Osteocyte (in vitro differentiated cells): ENCODE measurements around the gene HOXB2. TPM values are rescaled to one million over a fixed set of nuclear protein-coding genes. Genes with fewer than 3 reads are reported as not detected.

Experiments
- DNase-seq: peaks from one replicate; pipeline ENCODE4 v3.0.0; 2021; ENCODE audit warnings: mixed read lengths; ENCODE audit not compliant: unreplicated experiment; ENCODE audit errors: extremely low spot score
- H3K27ac Mint-ChIP-seq: one replicate; pipeline ENCODE4 v1.8.0; 2021; ENCODE audit warnings: mild to moderate bottlenecking, mixed read lengths; ENCODE audit not compliant: unreplicated experiment
- H3K27me3 Mint-ChIP-seq: one replicate; pipeline ENCODE4 v1.8.0; 2021; ENCODE audit warnings: mixed read lengths; ENCODE audit not compliant: unreplicated experiment
- H3K36me3 Mint-ChIP-seq: one replicate; pipeline ENCODE4 v1.8.0; 2021; ENCODE audit warnings: mixed read lengths; ENCODE audit not compliant: unreplicated experiment
- H3K4me1 Mint-ChIP-seq: one replicate; pipeline ENCODE4 v1.8.0; 2021; ENCODE audit warnings: mixed read lengths; ENCODE audit not compliant: unreplicated experiment
- H3K4me3 Mint-ChIP-seq: one replicate; pipeline ENCODE4 v1.8.0; 2021; ENCODE audit warnings: mild to moderate bottlenecking, moderate library complexity, mixed read lengths; ENCODE audit not compliant: unreplicated experiment
- H3K9me3 Mint-ChIP-seq: one replicate; pipeline ENCODE4 v1.8.0; 2021; ENCODE audit warnings: mixed read lengths; ENCODE audit not compliant: unreplicated experiment
- CTCF ChIP-seq: fragments of 200-600 bp; sonication (generic); IDR thresholded peaks from 2 replicates; pipeline ENCODE4 v1.5.0; 2021; ENCODE audit warnings: antibody characterized with exemption, mild to moderate bottlenecking, moderate library complexity
- total RNA-seq: library from RNA; stranded (reverse); gene quantifications from 2 replicates; pipeline ENCODE4 v1.2.1, GENCODE V29; 2021

HOXB2 gene
- total RNA-seq, 1 donor from 2014 or later = not detected

GRCh38 chr17:48588528-48588927 is 43.6 kb upstream of the HOXB2 start:
- H3K36me3 Mint-ChIP-seq = no peaks in the 10 kb centered on the region
- peaks cover 97% of the 10 kb centered on the region for H3K27me3 Mint-ChIP-seq
- H3K9me3 Mint-ChIP-seq = no peaks in the 10 kb centered on the region
- no peak overlapping the region for H3K27ac Mint-ChIP-seq
- TF ChIP-seq CTCF = no peak
- H3K4me1 Mint-ChIP-seq = peaks cover 17% of the 10 kb centered on the region
- DNase-seq = no peak
- no peak overlapping the region for H3K4me3 Mint-ChIP-seq

GRCh38 chr17:48588074-48588415 is 43.1 kb upstream of the HOXB2 start:
- peaks cover 16% of the 10 kb centered on the region for H3K4me1 Mint-ChIP-seq
- peaks cover 97% of the 10 kb centered on the region for H3K27me3 Mint-ChIP-seq
- H3K4me3 Mint-ChIP-seq = no peak overlapping the region
- H3K27ac Mint-ChIP-seq = no peak overlapping the region
- TF ChIP-seq CTCF = no peak
- DNase-seq = no peak
- H3K36me3 Mint-ChIP-seq = peaks cover 1% of the 10 kb centered on the region
- no peaks in the 10 kb centered on the region for H3K9me3 Mint-ChIP-seq

- Mint-ChIP-seq H3K27me3 (peaks cover 97% of the 10 kb centered on the region), H3K4me1 (peaks cover 16% of the 10 kb centered on the region), H3K4me3 (no peak overlapping the region), H3K36me3 (peaks cover 1% of the 10 kb centered on the region), H3K27ac (no peak overlapping the region), H3K9me3 (no peaks in the 10 kb centered on the region)
- no peak for TF ChIP-seq CTCF
- DNase-seq = no peak
Measured at GRCh38 chr17:48587276-48588073, 42.6 kb upstream of the HOXB2 start.

GRCh38 chr17:48586355-48587258 is 41.7 kb upstream of the HOXB2 start:
- Mint-ChIP-seq H3K27me3 (peaks cover 97% of the 10 kb centered on the region), H3K9me3 (no peaks in the 10 kb centered on the region), H3K36me3 (peaks cover 1% of the 10 kb centered on the region), H3K4me3 (no peak overlapping the region), H3K4me1 (peaks cover 18% of the 10 kb centered on the region), H3K27ac (no peak overlapping the region)
- no peak for TF ChIP-seq CTCF
- no peak for DNase-seq

- Mint-ChIP-seq H3K9me3 (no peaks in the 10 kb centered on the region), H3K27me3 (peaks cover 95% of the 10 kb centered on the region), H3K36me3 (peaks cover 1% of the 10 kb centered on the region), H3K4me3 (no peak overlapping the region), H3K27ac (no peak overlapping the region), H3K4me1 (peaks cover 16% of the 10 kb centered on the region)
- no peak for TF ChIP-seq CTCF
- no peak for DNase-seq
Measured at GRCh38 chr17:48584223-48584741, 39.4 kb upstream of the HOXB2 start.
